H1 (cell line): Measurements from ENCODE around the gene E2F1. TPM values are rescaled to one million over a fixed set of nuclear protein-coding genes. Genes with fewer than 3 reads are reported as not detected.

Experiments
- CTCF ChIA-PET: fragments of 300-600 bp; sonication (Branson Sonifier 250); formaldehyde crosslinking; loops from one replicate; lab custom pipeline; 2021; ENCODE audit not compliant: partially characterized antibody; lab: Charles Lee
- POLR2A ChIA-PET: fragments of 300-600 bp; sonication (Branson Sonifier 250); formaldehyde crosslinking; loops from one replicate; lab custom pipeline; 2021; ENCODE audit warnings: inconsistent platforms; ENCODE audit not compliant: partially characterized antibody; lab: Charles Lee
- DNase-seq, 2 experiments: peaks; one replicate each; pipeline versions ENCODE4 v3.0.0 to v3.0.0-alpha.2; 2010 to 2022; ENCODE audit warnings: low spot score in 2 of 2, low read depth in 1 of 2, mixed read lengths in 1 of 2
- FAIRE-seq: peaks from 2 replicates; lab custom pipeline; 2011; peaks lifted over from hg19 to GRCh38; lab: Jason Lieb, UNC
- H2AFZ ChIP-seq: 2 replicates; pipeline ENCODE4 v1.8.1; 2012; ENCODE audit warnings: low read length, inconsistent platforms
- H2AK5ac ChIP-seq: 2 replicates; pipeline ENCODE4 v1.6.1; 2013; ENCODE audit warnings: low read depth, low read length
- H2BK120ac ChIP-seq: replicated peaks from 2 replicates; pipeline ENCODE3; 2013; ENCODE audit warnings: low read depth, low read length, inconsistent platforms
- H2BK12ac ChIP-seq: 2 replicates; pipeline ENCODE4 v1.6.1; 2013; ENCODE audit warnings: low read depth, low read length
- H2BK15ac ChIP-seq: 2 replicates; pipeline ENCODE4 v1.6.1; 2013; ENCODE audit warnings: low read length
- H2BK20ac ChIP-seq: 2 replicates; pipeline ENCODE4 v1.6.1; 2013; ENCODE audit warnings: low read length
- H2BK5ac ChIP-seq: 2 replicates; pipeline ENCODE4 v1.6.1; 2013; ENCODE audit warnings: low read depth, low read length
- H3K14ac ChIP-seq: 2 replicates; pipeline ENCODE4 v1.6.1; 2013; ENCODE audit warnings: inconsistent platforms; ENCODE audit not compliant: insufficient read length
- H3K18ac ChIP-seq: 2 replicates; pipeline ENCODE4 v1.6.1; 2013; ENCODE audit warnings: low read length; ENCODE audit errors: extremely low read depth
- H3K23ac ChIP-seq: 2 replicates; pipeline ENCODE4 v1.6.1; 2013; ENCODE audit warnings: inconsistent platforms; ENCODE audit not compliant: insufficient read length
- H3K23me2 ChIP-seq: 2 replicates; pipeline ENCODE4 v1.6.1; 2013; ENCODE audit warnings: low read depth, low read length
- H3K27ac ChIP-seq: 2 replicates; pipeline ENCODE4 v1.6.1; 2011; ENCODE audit warnings: low read depth, low read length, inconsistent platforms
- H3K27me3 ChIP-seq, 4 experiments: replicated peaks in 1 of 4; 1 replicate in 1 of 4; 2 replicates in 3 of 4; pipeline versions ENCODE4 v1.6.1 to v1.8.1; 2011 to 2013; ENCODE audit warnings: low read length in 3 of 4, mild to moderate bottlenecking in 3 of 4, inconsistent platforms in 2 of 4, mixed read lengths in 2 of 4, moderate library complexity in 1 of 4; ENCODE audit not compliant: control insufficient read depth in 3 of 4, insufficient read depth in 3 of 4; ENCODE audit errors: extremely low read depth in 1 of 4
- H3K36me3 ChIP-seq, 4 experiments: 2 replicates each; pipeline versions ENCODE4 v1.6.1 to v1.8.1; 2011 to 2013; ENCODE audit warnings: mild to moderate bottlenecking in 4 of 4, low read length in 3 of 4, moderate library complexity in 2 of 4, control low read depth in 1 of 4, inconsistent platforms in 1 of 4; ENCODE audit not compliant: insufficient read depth in 4 of 4, control insufficient read depth in 2 of 4
- H3K4ac ChIP-seq: replicated peaks from 2 replicates; pipeline ENCODE3; 2013; ENCODE audit warnings: low read length, low read depth, mixed read lengths, inconsistent platforms; ENCODE audit not compliant: insufficient read length
- H3K4me1 ChIP-seq, 4 experiments: replicated peaks in 1 of 4; 1 replicate in 1 of 4; 2 replicates in 3 of 4; pipeline versions ENCODE4 v1.6.1 to v1.8.1; 2011 to 2013; ENCODE audit warnings: low read length in 3 of 4, inconsistent platforms in 2 of 4, mixed read lengths in 1 of 4; ENCODE audit not compliant: insufficient read depth in 4 of 4, control insufficient read depth in 3 of 4
- H3K4me2 ChIP-seq, 2 experiments: 2 replicates each; pipeline versions ENCODE4 v1.6.1 to v1.8.1; 2011 to 2013; ENCODE audit warnings: low read depth in 2 of 2, low read length in 2 of 2, control low read depth in 1 of 2, inconsistent platforms in 1 of 2, mild to moderate bottlenecking in 1 of 2; ENCODE audit not compliant: insufficient read depth in 1 of 2
- H3K4me3 ChIP-seq, 4 experiments: fragments of 200-600, 300-600 bp in 1 of 4; sonication (generic), shearing (Covaris generic), sonication (Bioruptor Twin) in 1 of 4; 2 replicates each; pipeline versions ENCODE4 v1.5.1 to v1.8.1; 2011 to 2016; ENCODE audit warnings: low read length in 4 of 4, low read depth in 3 of 4, control low read depth in 2 of 4, inconsistent platforms in 2 of 4, mild to moderate bottlenecking in 2 of 4, mixed read lengths in 1 of 4, moderate library complexity in 1 of 4; ENCODE audit not compliant: insufficient read depth in 2 of 4; ENCODE audit errors: extremely low read depth in 1 of 4
- H3K56ac ChIP-seq: replicated peaks from 2 replicates; pipeline ENCODE3; 2013; ENCODE audit warnings: low read depth, mild to moderate bottlenecking, mixed read lengths, low read length, inconsistent platforms; ENCODE audit not compliant: insufficient read length
- H3K79me1 ChIP-seq: 2 replicates; pipeline ENCODE4 v1.6.1; 2013; ENCODE audit warnings: low read depth, low read length, control low read depth
- H3K79me2 ChIP-seq, 2 experiments: 2 replicates each; pipeline versions ENCODE4 v1.6.1 to v1.8.1; 2012 to 2013; ENCODE audit warnings: low read length in 2 of 2, mild to moderate bottlenecking in 2 of 2, inconsistent platforms in 1 of 2; ENCODE audit not compliant: insufficient read depth in 2 of 2, control insufficient read depth in 1 of 2
- H3K9ac ChIP-seq, 4 experiments: replicated peaks in 1 of 4; 1 replicate in 1 of 4; 2 replicates in 3 of 4; pipeline versions ENCODE4 v1.6.1 to v1.8.1; 2011 to 2013; ENCODE audit warnings: low read depth in 3 of 4, low read length in 3 of 4, control low read depth in 2 of 4, mild to moderate bottlenecking in 2 of 4, moderate library complexity in 2 of 4, inconsistent platforms in 1 of 4; ENCODE audit errors: extremely low read depth in 1 of 4
- H3K9me3 ChIP-seq, 2 experiments: 2 replicates each; pipeline versions ENCODE4 v1.6.1 to v1.8.1; 2012 to 2013; ENCODE audit warnings: mild to moderate bottlenecking in 2 of 2, moderate library complexity in 2 of 2, control low read depth in 1 of 2, inconsistent platforms in 1 of 2, low read depth in 1 of 2, low read length in 1 of 2, mixed read lengths in 1 of 2; ENCODE audit not compliant: insufficient read depth in 2 of 2
- H4K20me1 ChIP-seq, 2 experiments: replicated peaks in 1 of 2; 2 replicates each; pipeline versions ENCODE3 to v1.8.1; 2011 to 2013; ENCODE audit warnings: inconsistent platforms in 2 of 2, low read length in 2 of 2, mild to moderate bottlenecking in 1 of 2; ENCODE audit not compliant: insufficient read depth in 2 of 2, control insufficient read depth in 1 of 2
- H4K5ac ChIP-seq: 2 replicates; pipeline ENCODE4 v1.6.1; 2013; ENCODE audit warnings: low read length, low read depth, mixed read lengths, inconsistent platforms; ENCODE audit not compliant: insufficient read length
- H4K8ac ChIP-seq: 2 replicates; pipeline ENCODE4 v1.8.0; 2013; ENCODE audit warnings: mild to moderate bottlenecking, moderate library complexity, low read length, inconsistent platforms; ENCODE audit not compliant: insufficient read depth; ENCODE audit errors: extremely low read depth
- H4K91ac ChIP-seq: replicated peaks from 2 replicates; pipeline ENCODE3; 2013; ENCODE audit warnings: low read length, mixed read lengths, inconsistent platforms; ENCODE audit not compliant: insufficient read length
- ASH2L ChIP-seq: fragments of 200-600, 300-600 bp; sonication (generic); IDR thresholded peaks from one replicate; pipeline ENCODE4 v1.7.1; 2017; ENCODE audit warnings: low read length
- RBBP5 ChIP-seq: IDR thresholded peaks from 2 replicates; pipeline ENCODE4 v1.7.1; 2012; ENCODE audit warnings: low read depth, mild to moderate bottlenecking, inconsistent platforms, low read length, moderate library complexity, borderline replicate concordance
- YY1 ChIP-seq: IDR thresholded peaks from 2 replicates; pipeline ENCODE4 v1.6.1; 2011; ENCODE audit warnings: low read depth, mild to moderate bottlenecking, low read length
- WGBS, 2 experiments: shearing (Covaris generic) in 1 of 2; methylation state at CpG; one replicate each; pipeline versions ENCODE4 v1.1.6 to v1.1.7; 2013 to 2015; ENCODE audit warnings: low lambda C conversion rate in 2 of 2, mixed read lengths in 2 of 2, inconsistent platforms in 1 of 2, low coverage in 1 of 2, missing lambda C conversion rate in 1 of 2; ENCODE audit not compliant: insufficient replicate concordance in 2 of 2, insufficient coverage in 1 of 2, insufficient read length in 1 of 2; ENCODE audit errors: extremely low coverage in 1 of 2, missing lambda C conversion rate in 1 of 2; 5-methylcytosine and 5-hydroxymethylcytosine counted together
- polyA plus RNA-seq, 7 experiments: library from polyadenylated mRNA; depleted of rRNA in 3 of 7; stranded (reverse) in 5 of 7; unstranded in 2 of 7; fragments of >200 nt in 5 of 7; fragments of 200-250 nt in 2 of 7; gene quantifications; 1 replicate in 5 of 7; 2 replicates in 1 of 7; 4 replicates in 1 of 7; pipeline versions ENCODE4 v1.2.1 to v1.2.3, GENCODE V29; 2011 to 2013; ENCODE audit warnings: missing spikeins in 2 of 7, mixed read lengths in 2 of 7
- total RNA-seq: library from RNA; stranded (reverse); fragmentation: NEBNext Ultra II Directional; extraction: Animal tissue kit (Norgen Biotek cat#: 25700); gene quantifications from 2 replicates; pipeline ENCODE4 v1.2.1, GENCODE V29; 2021

Gene E2F1
- total and polyA plus RNA-seq, 2 of the 8 experiments (the other 6 are each of a cell fraction or from before 2014, with no cell fraction given), result 33.4 to 35.8 TPM

DNA sequence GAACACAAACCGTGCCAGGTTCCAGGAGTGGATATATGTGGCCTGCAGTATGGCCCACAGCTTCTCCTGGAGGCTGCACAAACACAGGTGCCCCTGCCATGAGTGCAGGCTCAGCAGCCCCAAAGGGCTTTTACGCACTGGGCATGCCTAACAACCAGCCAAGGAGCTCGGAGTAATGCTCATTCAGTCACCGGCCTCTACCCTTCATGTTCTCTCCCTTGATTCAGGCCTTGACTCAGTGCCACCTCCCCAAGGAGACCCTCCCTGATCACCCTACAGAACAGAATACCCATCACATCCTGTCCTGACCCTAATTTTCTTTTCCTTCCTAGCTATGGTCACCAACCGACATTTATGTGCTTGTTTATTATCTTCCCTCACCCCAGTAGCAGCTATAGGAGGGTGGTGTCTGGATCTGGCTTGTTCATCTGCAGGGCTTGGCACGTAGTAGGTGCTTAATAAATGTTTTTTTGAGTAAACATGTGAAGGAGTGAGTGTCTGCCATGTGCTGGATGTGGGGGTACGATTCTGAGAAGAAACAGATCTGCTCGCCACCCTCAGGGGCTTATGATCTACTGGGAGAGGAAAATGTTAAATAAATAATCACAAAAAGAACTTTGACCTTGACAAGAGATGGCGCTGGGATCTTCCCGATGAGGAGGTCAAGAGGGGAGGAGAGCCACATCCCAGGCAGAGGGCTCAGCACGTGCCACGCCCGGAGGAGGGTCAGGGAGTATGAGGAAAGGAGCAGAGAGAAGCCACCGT lies 24.7 kb upstream of the E2F1 start:
- Histone ChIP-seq H2AK5ac (0 out of 2 replicates have a peak overlapping the region, but pooled peaks have one; percentile 24), H3K79me1 (no peaks in the 10 kb centered on the region), H2BK5ac (peak overlapping the region; percentile 77)
- POLR2A ChIA-PET, result interaction anchor here (1.2 to 1.5 kb wide), 2 partner anchors 9 to 31 kb away, joined by 4 to 6 read pairs; partner anchors contain the start of gene PXMP4
- peak; percentile 3 for TF ChIP-seq ASH2L
- no peak for TF ChIP-seq RBBP5
- TF ChIP-seq YY1, result no peak
- TF ChIP-seq, all 59 proteins: peak for 1
- Histone ChIP-seq H2BK120ac (no peak overlapping the region), H3K56ac (no peak overlapping the region), H3K36me3 (no peaks in the 10 kb centered on the region; a peak in 1 of 8 replicates), H3K18ac (peak overlapping the region; percentile 55), H2BK12ac (peak overlapping the region; percentile 80), H3K14ac (no peak overlapping the region), H3K4me3 (no peak overlapping the region; a peak in 2 of 8 replicates), H3K23ac (no peak overlapping the region), H3K4ac (no peak overlapping the region), H3K9ac (no peak overlapping the region; a peak in 1 of 7 replicates), H3K9me3 (no peaks in the 10 kb centered on the region), H3K4me2 (peak overlapping the region in 1 of 2 experiments; percentile 72; a peak in 2 of 4 replicates), H3K27me3 (no peaks in the 10 kb centered on the region), H2AFZ (no peak overlapping the region), H3K79me2 (no peaks in the 10 kb centered on the region), H3K4me1 (peaks cover 4 to 9% (median 6%) of the 10 kb centered on the region in 4 experiments), H4K8ac (no peak overlapping the region), H4K20me1 (no peaks in the 10 kb centered on the region), H3K23me2 (peaks cover 6% of the 10 kb centered on the region; the same call in 1 of the 2 replicates), H3K27ac (no peak overlapping the region), H4K5ac (no peak overlapping the region), H2BK15ac (peak overlapping the region; percentile 25; the same call in 1 of the 2 replicates), H2BK20ac (peak overlapping the region; percentile 29; the same call in 1 of the 2 replicates), H4K91ac (no peak overlapping the region)
- FAIRE-seq, result no peak
- 84% methylated on average over 14 of the region's 14 CpGs; no CpG with 5 or more reads in 1 of the 2 experiments for WGBS, 2 experiments
- peak in 1 of 2 experiments; percentile 46 for DNase-seq
- CTCF ChIA-PET, result no interaction called here
